Transverse colon (tissue), 4 donors: ENCODE measurements around the gene CCM2. TPM values are rescaled to one million over a fixed set of nuclear protein-coding genes. Genes with fewer than 3 reads are reported as not detected.

ENCODE experiments used
- DNase-seq: peaks from one replicate; pipeline ENCODE4 v3.0.0-alpha.2; 2019
- H3K27ac ChIP-seq, 4 donors: fragments of 200-600 bp; sonication (generic); 2 replicates each; pipeline ENCODE4 v1.5.1; 2016 to 2018; ENCODE audit warnings: inconsistent platforms in 4 of 4
- H3K27me3 ChIP-seq: fragments of 200-600 bp; sonication (generic); 2 replicates; pipeline ENCODE4 v1.5.1; 2017; ENCODE audit warnings: inconsistent platforms
- H3K36me3 ChIP-seq, 4 donors: fragments of 200-600 bp; sonication (generic); 2 replicates each; pipeline ENCODE4 v1.5.1; 2017 to 2019; ENCODE audit warnings: inconsistent platforms in 4 of 4
- H3K4me1 ChIP-seq, 4 donors: fragments of 200-600 bp; sonication (generic); 2 replicates each; pipeline ENCODE4 v1.5.1; 2017 to 2020; ENCODE audit warnings: inconsistent platforms in 4 of 4
- H3K4me3 ChIP-seq, 4 donors: fragments of 200-600 bp; sonication (generic); 1 replicate in 1 of 4; 2 replicates in 3 of 4; pipeline versions ENCODE4 v1.5.1 to v1.6.1; 2017 to 2019; ENCODE audit warnings: inconsistent platforms in 4 of 4
- H3K9me3 ChIP-seq, 2 donors: fragments of 200-600 bp; sonication (generic); 2 replicates each; pipeline ENCODE4 v1.5.1; 2017 to 2019; ENCODE audit warnings: inconsistent platforms in 2 of 2
- EP300 ChIP-seq: sonication (generic); formaldehyde crosslinking; IDR thresholded peaks from one replicate; pipeline ENCODE4 v1.6.1; 2017; ENCODE audit warnings: antibody characterized with exemption, low read depth
- POLR2A ChIP-seq: fragments of 450-650 bp; IDR thresholded peaks from one replicate; pipeline ENCODE4 v1.6.1; 2016; ENCODE audit warnings: antibody characterized with exemption, mild to moderate bottlenecking, moderate library complexity
- POLR2AphosphoS5 ChIP-seq, 3 donors: sonication (generic); formaldehyde crosslinking; IDR thresholded peaks; one replicate each; pipeline ENCODE4 v1.6.1; 2016; ENCODE audit warnings: antibody characterized with exemption in 3 of 3
- WGBS, 2 donors: methylation state at CpG; one replicate each; pipeline ENCODE4 v1.1.5; 2018; ENCODE audit warnings: low coverage in 1 of 2; 5-methylcytosine and 5-hydroxymethylcytosine counted together
- in situ Hi-C, 4 donors: fragments of 200-750 bp; cut with MboI; loops; one replicate each; pipeline versions ENCODE4 v1.15.0 to v1.15.1; 2017; ENCODE audit warnings: low sequenced_read_pairs in 3 of 4, low pct_ligation_motif_present in 1 of 4, low pct_unique_long_range_greater_than_20kb in 1 of 4
- intact Hi-C: fragments of 100-400 bp; cut with DNase I; formaldehyde crosslinking; loops from one replicate; pipeline ENCODE4 v1.15.1; 2023; ENCODE audit warnings: low total_unique reads
- total RNA-seq, 4 donors: library from RNA; depleted of rRNA; stranded (reverse); fragments of >200 nt; gene quantifications; one replicate each; pipeline ENCODE4 v1.1.0, GENCODE V29; 2016
- TF ChIP-seq, protein P1 (sequence below), 5 experiments: fragments of 200-600 bp in 3 of 5; fragments of 450-650 bp in 2 of 5; sonication (generic) in 3 of 5; IDR thresholded peaks; 1 replicate in 2 of 5; 2 replicates in 3 of 5; pipeline ENCODE4 v1.5.1; 2016 to 2017; ENCODE audit warnings: antibody characterized with exemption in 5 of 5, inconsistent platforms in 3 of 5, mild to moderate bottlenecking in 2 of 5, moderate library complexity in 1 of 5

CCM2 gene
- total RNA-seq, 4 donors from 2014 or later, result 40.4 to 76.4 (median 47.8) TPM

DNA sequence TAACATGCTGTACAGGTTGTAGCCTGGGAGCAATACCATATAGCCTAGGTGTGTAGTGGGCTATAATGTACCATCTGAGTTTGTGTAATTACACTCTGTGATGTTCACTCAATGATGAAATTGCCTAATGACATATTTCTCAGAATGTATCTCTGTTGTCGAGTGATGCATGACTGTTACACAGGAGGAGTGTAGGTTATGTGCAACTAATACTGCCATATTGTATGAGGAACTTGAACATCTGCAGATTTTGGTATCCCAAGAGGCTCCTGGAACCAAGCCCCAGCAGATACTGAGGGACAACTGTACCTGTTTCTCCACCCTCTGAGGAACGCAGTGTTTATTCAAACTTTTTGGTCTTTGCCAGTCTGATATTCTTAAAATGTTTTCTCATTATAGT lies 50.2 kb downstream of the CCM2 start:
- H3K27me3 ChIP-seq, result no peaks in the 10 kb centered on the region
- intact Hi-C loops (no loop called here), in situ Hi-C loops (no loop called here)
- H3K4me1 ChIP-seq, result no peaks in the 10 kb centered on the region
- no peak overlapping the region for H3K4me3 ChIP-seq
- TF ChIP-seq EP300, result no peak
- TF ChIP-seq, protein P1, sequence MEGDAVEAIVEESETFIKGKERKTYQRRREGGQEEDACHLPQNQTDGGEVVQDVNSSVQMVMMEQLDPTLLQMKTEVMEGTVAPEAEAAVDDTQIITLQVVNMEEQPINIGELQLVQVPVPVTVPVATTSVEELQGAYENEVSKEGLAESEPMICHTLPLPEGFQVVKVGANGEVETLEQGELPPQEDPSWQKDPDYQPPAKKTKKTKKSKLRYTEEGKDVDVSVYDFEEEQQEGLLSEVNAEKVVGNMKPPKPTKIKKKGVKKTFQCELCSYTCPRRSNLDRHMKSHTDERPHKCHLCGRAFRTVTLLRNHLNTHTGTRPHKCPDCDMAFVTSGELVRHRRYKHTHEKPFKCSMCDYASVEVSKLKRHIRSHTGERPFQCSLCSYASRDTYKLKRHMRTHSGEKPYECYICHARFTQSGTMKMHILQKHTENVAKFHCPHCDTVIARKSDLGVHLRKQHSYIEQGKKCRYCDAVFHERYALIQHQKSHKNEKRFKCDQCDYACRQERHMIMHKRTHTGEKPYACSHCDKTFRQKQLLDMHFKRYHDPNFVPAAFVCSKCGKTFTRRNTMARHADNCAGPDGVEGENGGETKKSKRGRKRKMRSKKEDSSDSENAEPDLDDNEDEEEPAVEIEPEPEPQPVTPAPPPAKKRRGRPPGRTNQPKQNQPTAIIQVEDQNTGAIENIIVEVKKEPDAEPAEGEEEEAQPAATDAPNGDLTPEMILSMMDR (IDR thresholded peaks at IDR 0.05), result no peak
- TF ChIP-seq POLR2A, result no peak
- no peak overlapping the region for H3K27ac ChIP-seq
- 71 to 100% methylated on average over 1 to 2 of the region's 2 CpGs for WGBS, 2 donors
- H3K36me3 ChIP-seq, result peaks cover 0 to 1% (median 0%) of the 10 kb centered on the region in 4 donors
- no peak for DNase-seq
- H3K9me3 ChIP-seq, result no peaks in the 10 kb centered on the region

DNA sequence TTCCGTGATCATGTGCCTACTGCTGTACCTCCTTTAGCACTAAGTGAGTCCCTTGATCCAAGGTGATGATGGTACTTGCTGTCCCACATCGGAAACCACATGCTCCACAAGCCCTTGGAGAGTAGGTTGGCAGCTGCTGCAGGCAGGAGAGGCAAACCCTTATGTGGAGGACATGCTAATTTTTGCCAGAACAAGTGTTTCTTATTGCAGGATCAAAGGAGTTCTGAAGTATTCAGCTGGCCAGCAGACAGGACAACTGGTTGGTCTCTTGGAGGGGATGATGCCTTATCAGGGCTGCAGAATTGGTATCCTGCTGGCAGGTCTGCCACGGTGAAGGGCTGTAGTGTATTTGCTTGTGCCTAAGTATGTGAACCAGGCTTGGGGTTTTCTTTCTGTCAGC lies 52.0 kb downstream of the CCM2 start:
- no peaks in the 10 kb centered on the region for H3K27me3 ChIP-seq
- 20 to 78% methylated on average over 1 to 3 of the region's 3 CpGs for WGBS, 2 donors
- no peak overlapping the region for H3K4me3 ChIP-seq
- DNase-seq, result no peak
- TF ChIP-seq POLR2AphosphoS5 (IDR thresholded peaks at IDR 0.05) (no peak), EP300 (no peak), POLR2A (no peak)
- TF ChIP-seq, protein P1 (IDR thresholded peaks at IDR 0.05), result no peak
- no peaks in the 10 kb centered on the region for H3K36me3 ChIP-seq
- H3K4me1 ChIP-seq, result no peaks in the 10 kb centered on the region
- in situ Hi-C loops (no loop called here), intact Hi-C loops (no loop called here)
- no peak overlapping the region for H3K27ac ChIP-seq
- no peaks in the 10 kb centered on the region for H3K9me3 ChIP-seq

DNA sequence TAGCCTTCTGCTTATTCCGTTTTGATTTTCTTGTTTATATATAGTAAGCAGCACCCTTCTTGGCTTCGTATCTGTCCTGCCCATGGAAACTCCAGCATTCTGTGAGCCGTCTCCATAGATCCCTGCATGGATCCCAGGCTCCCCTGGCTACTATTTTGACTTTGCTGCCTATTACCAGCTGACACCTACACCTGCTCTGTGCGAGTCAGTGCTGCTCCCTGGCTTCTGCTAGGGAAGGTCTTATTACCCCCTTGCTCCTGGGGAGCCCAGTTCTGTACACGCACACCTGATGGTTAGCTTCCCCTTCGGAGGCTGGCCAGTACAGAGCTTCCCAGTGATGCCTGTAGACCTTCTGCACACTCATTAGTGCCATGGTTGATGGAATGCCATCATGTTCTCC lies 53.4 kb downstream of the CCM2 start:
- intact Hi-C loops (no loop called here), in situ Hi-C loops (no loop called here)
- TF ChIP-seq EP300 (no peak), POLR2AphosphoS5 (IDR thresholded peaks at IDR 0.05) (no peak), POLR2A (no peak)
- TF ChIP-seq, protein P1 (IDR thresholded peaks at IDR 0.05), result no peak
- no peaks in the 10 kb centered on the region for H3K4me1 ChIP-seq
- H3K9me3 ChIP-seq, result no peaks in the 10 kb centered on the region
- no peak overlapping the region for H3K4me3 ChIP-seq
- H3K36me3 ChIP-seq, result no peaks in the 10 kb centered on the region
- DNase-seq, result no peak
- no peak overlapping the region for H3K27ac ChIP-seq
- no peaks in the 10 kb centered on the region for H3K27me3 ChIP-seq
- 92 to 93% methylated on average over 2 to 6 of the region's 6 CpGs for whole genome bisulfite sequencing, 2 donors

DNA sequence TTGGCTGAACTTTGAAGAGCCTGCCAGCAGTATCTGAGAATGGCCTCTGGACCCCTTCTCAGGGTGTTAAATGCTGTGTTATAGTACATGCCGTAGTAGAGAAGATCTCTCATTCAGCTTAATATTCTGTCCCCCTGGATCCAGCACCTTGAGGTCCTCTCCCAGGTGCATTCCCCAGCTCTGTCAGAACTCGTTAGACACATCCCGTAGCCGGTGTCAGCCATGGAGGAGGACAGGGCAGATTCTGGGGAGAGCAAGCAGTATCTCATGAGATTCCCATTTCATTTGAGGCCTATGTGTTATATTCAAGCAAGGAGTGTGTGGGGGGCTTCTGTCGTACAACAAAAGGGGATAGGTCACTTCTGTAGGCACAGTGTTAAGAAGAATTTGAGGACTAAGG lies 53.9 kb downstream of the CCM2 start:
- in situ Hi-C loops, result no loop called here

More for the DNA sequence above, 53.9 kb downstream of the CCM2 start:
- no peaks in the 10 kb centered on the region for H3K36me3 ChIP-seq
- no peak overlapping the region for H3K27ac ChIP-seq
- TF ChIP-seq POLR2AphosphoS5 (IDR thresholded peaks at IDR 0.05) (no peak), POLR2A (no peak)
- TF ChIP-seq, protein P1 (IDR thresholded peaks at IDR 0.05), result no peak
- H3K27me3 ChIP-seq, result no peaks in the 10 kb centered on the region
- intact Hi-C loops, result no loop called here
- no peak for DNase-seq
- H3K4me1 ChIP-seq, result no peaks in the 10 kb centered on the region
- H3K4me3 ChIP-seq, result no peak overlapping the region
- H3K9me3 ChIP-seq, result no peaks in the 10 kb centered on the region
- 96 to 100% methylated on average over 1 to 5 of the region's 5 CpGs for WGBS, 2 donors
